ENCODE data around the gene IGFALS.
A peak's percentile ranks its signal among the peaks of the same experiment; 100 is the strongest.

The IGFALS gene

GRCh38 chr16:1764971-1765370 is 28.5 kb downstream of the IGFALS start:
- no peaks in the 10 kb centered on the region for H3K27me3 ChIP-seq (ENCODE audit: insufficient read depth, low read depth, severe bottlenecking)
- no peaks in the 10 kb centered on the region for H3K9me3 ChIP-seq (ENCODE audit: severe bottlenecking)
- no peak for TF ChIP-seq CTCF (IDR thresholded peaks at IDR 0.05; ENCODE audit: low read depth, low read length)
- H3K27ac ChIP-seq = no peak overlapping the region
- H3K36me3 ChIP-seq = peaks cover 79% of the 10 kb centered on the region
- H3K4me3 ChIP-seq (ENCODE audit: low read depth, low read length) = no peak overlapping the region
- no peak for DNase-seq

- Histone ChIP-seq H3K27ac (peak overlapping the region; percentile 87), H3K4me3 (ENCODE audit: low read depth, low read length) (no peak overlapping the region), H3K27me3 (ENCODE audit: insufficient read depth, low read depth, severe bottlenecking) (no peaks in the 10 kb centered on the region), H3K9me3 (ENCODE audit: severe bottlenecking) (no peaks in the 10 kb centered on the region), H3K36me3 (peaks cover 70% of the 10 kb centered on the region)
- peak; percentile 74 for TF ChIP-seq CTCF (IDR thresholded peaks at IDR 0.05; ENCODE audit: low read depth, low read length)
- peak; percentile 88 for DNase-seq
Observed at GRCh38 chr16:1763521-1764511, 29.7 kb downstream of the IGFALS start.

- no peak for TF ChIP-seq CTCF (IDR thresholded peaks at IDR 0.05; ENCODE audit: low read depth, low read length)
- Histone ChIP-seq H3K27me3 (ENCODE audit: insufficient read depth, low read depth, severe bottlenecking) (no peaks in the 10 kb centered on the region), H3K9me3 (ENCODE audit: severe bottlenecking) (no peaks in the 10 kb centered on the region), H3K36me3 (peaks cover 62% of the 10 kb centered on the region), H3K27ac (peak overlapping the region; percentile 87), H3K4me3 (ENCODE audit: low read depth, low read length) (peak overlapping the region; percentile 21)
- DNase-seq = no peak
Observed at GRCh38 chr16:1762879-1763520, 30.5 kb downstream of the IGFALS start.

- Histone ChIP-seq H3K9me3 (ENCODE audit: severe bottlenecking) (no peaks in the 10 kb centered on the region), H3K27me3 (ENCODE audit: insufficient read depth, low read depth, severe bottlenecking) (no peaks in the 10 kb centered on the region), H3K27ac (peak overlapping the region; percentile 87), H3K36me3 (peaks cover 56% of the 10 kb centered on the region), H3K4me3 (ENCODE audit: low read depth, low read length) (peak overlapping the region; percentile 21)
- DNase-seq = peak; percentile 78
- 0 out of 2 replicates have a peak, but pooled peaks have one; percentile 22 for TF ChIP-seq CTCF (IDR thresholded peaks at IDR 0.05; ENCODE audit: low read depth, low read length)
Observed at GRCh38 chr16:1762196-1762878, 31.2 kb downstream of the IGFALS start.

- TF ChIP-seq CTCF (IDR thresholded peaks at IDR 0.05; ENCODE audit: low read depth, low read length) = no peak
- Histone ChIP-seq H3K4me3 (ENCODE audit: low read depth, low read length) (no peak overlapping the region), H3K9me3 (ENCODE audit: severe bottlenecking) (no peaks in the 10 kb centered on the region), H3K27ac (peak overlapping the region; percentile 87), H3K36me3 (peaks cover 53% of the 10 kb centered on the region), H3K27me3 (ENCODE audit: insufficient read depth, low read depth, severe bottlenecking) (no peaks in the 10 kb centered on the region)
- no peak for DNase-seq
Observed at GRCh38 chr16:1761751-1762150, 31.8 kb downstream of the IGFALS start.

Measured in WERI-Rb-1 (cell line).